HG03103 (cell line): ENCODE measurements around the gene GJB6.

Source experiments
- ATAC-seq: cut with Tn5 transposase; IDR thresholded peaks from one replicate; pipeline ENCODE4 v1.9.1; 2021; ENCODE audit warnings: low read depth; ENCODE audit not compliant: unreplicated experiment

GJB6 gene

DNA sequence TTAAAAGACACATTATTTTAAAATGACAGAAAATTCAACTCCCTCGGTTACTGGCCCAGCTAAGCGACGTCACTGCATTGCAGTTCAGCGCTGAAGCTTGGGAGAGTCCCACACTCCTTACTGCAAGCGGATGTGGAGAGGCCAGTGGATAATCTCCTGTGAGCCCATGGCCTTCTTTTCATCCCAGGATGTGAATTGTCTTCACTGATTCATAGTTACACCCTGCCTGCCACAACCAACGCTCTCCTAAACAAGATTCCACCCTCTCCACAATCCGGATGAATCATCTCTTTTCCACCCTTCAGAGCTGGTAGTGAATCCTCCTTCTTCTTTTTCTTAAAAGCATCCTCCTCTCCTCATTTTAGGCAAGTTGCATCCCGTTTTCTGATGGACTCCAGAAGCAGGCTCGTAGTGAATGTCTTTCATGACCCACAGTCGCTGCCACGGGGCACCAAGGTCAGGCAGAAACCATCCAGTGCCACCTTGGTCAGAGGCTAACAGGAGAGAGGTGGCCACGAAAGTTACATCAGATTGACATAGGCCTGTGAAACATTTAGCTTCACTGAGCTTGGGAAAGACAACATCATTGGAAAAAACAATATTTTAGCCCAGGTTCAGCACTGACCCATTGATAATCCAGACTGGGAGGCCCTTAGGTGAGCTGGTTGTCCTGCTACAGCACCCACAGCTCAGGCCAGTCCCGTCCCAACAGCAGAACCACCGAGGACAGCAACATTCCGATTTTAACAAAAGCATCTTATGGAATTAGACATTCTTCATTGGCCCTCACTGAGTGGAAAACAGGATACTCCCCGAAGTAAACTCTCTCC lies 41.4 kb downstream of the GJB6 start:
- ATAC-seq: no peak

DNA sequence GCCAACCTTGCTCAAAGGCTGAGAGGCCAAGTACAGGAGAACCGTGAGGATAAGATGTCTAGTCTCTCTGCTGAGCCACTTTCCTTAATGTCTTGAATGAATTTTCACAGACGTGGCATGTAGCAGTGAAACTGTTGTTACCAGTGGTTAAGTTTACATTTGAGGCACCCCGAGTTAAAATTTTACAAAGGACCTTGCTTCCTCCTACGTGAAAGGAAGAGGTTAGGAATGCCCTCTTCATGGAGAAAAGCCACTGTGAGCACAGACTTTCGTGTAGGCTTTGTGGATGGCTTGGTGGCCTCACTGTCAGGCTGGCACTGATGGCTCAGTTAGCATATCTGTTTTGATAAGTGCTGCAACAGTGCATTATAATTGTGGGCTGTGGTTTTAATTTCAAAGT lies 42.0 kb downstream of the GJB6 start:
- ATAC-seq: no peak

DNA sequence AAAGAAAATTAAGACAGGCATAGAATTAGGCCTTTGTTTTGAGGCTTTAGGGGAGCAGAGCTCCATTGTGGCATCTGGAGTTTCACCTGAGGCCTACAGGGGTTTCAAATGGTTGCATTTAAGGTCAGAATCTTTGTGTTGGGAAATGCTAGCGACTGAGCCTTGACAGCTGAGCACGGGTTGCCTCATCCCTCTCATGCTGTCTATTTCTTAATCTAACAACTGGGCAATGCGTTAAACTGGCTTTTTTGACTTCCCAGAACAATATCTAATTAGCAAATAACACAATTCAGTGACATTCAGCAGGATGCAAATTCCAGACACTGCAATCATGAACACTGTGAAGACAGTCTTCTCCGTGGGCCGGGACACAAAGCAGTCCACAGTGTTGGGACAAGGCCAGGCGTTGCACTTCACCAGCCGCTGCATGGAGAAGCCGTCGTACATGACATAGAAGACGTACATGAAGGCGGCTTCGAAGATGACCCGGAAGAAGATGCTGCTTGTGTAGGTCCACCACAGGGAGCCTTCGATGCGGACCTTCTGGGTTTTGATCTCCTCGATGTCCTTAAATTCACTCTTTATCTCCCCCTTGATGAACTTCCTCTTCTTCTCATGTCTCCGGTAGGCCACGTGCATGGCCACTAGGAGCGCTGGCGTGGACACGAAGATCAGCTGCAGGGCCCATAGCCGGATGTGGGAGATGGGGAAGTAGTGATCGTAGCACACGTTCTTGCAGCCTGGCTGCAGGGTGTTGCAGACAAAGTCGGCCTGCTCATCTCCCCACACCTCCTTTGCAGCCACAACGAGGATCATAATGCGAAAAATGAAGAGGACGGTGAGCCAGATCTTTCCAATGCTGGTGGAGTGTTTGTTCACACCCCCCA lies 43.2 kb downstream of the GJB6 start:
- ATAC-seq: no peak

DNA sequence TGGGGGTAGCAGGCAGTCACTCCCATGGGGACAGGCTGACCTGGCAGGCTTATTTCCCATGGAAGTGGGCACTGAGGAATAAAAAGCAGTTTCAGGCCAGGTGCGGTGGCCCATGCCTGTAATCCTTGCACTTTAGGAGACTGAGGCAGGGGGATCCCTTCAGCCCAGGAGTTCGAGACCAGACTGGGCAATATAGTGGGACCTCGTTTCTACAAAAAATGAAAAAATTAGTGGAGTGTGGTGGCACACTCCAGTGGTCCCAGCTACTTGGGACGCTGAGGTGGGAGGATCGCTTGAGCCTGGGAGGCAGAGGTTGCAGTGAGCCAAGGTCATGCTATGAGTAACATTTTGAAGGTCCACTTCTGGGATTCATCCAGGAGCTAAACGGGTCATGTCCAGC lies 45.3 kb downstream of the GJB6 start:
- ATAC-seq: no peak

DNA sequence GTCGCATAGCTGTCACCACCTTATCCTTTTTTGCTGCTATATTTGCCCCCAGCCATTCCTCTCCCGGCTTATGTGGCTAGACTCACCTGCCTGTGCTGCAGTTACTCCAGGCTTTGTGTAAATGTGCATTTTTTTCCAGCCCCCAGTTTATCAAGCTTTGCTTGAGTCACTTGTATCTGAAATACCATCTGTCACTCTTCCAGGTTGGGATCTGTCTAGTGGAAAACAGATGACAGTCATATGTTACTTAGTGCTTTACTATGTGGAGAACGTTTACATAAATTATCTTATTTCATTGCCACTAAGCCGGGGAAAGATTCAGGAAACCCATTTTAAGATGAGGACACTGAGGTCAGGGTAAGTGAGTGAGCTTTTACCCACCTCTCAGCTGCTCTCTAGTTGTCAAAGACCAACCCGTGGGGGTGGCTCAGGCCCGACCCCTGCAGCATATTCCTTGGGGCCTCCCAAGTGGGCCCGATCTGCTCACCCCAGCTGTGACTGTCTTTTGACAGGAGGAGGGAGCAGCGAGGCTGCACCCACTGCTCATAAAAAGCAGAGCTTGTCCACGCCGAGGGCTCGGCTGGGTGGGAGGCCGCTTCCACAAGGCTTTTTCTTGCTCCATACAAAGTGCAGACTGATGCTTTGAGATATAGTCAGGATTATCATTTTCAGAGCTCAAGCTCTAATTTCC lies 46.6 kb downstream of the GJB6 start:
- no peak for ATAC-seq

DNA sequence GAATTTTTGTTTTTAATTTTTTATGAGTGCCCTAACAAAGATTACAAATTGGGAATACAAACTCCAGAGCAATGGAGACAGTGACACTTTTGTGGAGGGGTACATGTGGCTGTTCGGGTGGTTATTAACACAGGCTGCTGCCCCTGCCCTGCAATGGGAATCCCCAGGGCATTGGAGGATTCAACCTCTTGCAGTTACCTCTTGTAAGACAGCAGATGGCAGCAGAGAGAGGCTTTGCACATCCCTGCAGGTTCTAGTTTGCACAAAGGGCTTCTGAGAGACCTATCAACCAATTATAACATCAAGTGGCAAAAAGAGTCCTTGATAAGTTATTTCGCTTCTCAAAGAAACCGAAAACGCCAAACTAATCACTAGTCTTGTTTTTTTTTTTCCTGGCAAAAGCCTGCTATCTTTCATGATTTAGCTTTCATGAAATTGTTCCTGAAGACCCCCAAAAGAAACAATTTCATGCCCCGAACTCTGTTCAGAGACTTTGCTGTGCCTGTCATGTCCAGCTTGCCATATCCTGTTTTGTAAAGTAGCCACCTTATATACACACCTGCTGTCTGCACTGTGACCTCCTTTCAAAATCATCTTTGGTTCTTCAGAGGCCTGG lies 49.8 kb downstream of the GJB6 start:
- no peak for ATAC-seq

DNA sequence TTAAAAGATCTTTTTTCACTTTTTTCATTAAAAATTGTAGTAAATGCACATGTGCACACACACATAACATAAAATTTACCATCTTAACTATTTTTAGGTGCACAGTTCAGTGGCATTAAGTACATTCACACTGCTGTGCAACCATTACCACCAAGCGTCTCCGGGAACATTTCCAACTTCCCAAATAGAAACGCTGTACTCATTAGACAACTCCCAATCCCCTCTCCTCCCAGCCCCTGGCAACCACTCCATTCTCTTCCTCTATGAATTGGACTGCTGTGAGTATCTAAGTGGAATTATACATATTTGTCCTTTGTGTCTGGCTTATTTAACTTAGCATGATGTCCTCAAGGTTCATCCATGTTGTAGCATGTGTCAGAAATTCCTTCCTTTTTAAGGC lies 50.9 kb downstream of the GJB6 start:
- ATAC-seq: no peak

DNA sequence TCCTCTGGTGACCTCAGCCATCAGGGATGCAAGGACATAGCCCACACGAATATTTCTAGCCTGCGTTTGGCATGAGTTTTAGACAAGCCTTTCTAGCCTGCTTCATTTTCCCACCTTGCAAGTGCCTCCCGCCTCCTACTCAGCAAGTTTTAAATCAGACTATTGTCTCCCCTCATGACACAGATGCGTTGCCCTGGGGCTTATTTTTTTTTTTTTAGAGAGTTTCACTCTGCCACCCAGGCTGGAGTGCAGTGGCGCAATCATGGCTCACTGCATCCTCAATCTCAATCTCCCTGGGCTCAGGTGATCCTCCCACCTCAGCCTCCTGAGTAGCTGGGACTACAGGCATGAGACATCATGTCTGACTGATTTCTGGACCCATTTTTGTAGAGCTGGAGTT lies 54.0 kb downstream of the GJB6 start:
- ATAC-seq: no peak

DNA sequence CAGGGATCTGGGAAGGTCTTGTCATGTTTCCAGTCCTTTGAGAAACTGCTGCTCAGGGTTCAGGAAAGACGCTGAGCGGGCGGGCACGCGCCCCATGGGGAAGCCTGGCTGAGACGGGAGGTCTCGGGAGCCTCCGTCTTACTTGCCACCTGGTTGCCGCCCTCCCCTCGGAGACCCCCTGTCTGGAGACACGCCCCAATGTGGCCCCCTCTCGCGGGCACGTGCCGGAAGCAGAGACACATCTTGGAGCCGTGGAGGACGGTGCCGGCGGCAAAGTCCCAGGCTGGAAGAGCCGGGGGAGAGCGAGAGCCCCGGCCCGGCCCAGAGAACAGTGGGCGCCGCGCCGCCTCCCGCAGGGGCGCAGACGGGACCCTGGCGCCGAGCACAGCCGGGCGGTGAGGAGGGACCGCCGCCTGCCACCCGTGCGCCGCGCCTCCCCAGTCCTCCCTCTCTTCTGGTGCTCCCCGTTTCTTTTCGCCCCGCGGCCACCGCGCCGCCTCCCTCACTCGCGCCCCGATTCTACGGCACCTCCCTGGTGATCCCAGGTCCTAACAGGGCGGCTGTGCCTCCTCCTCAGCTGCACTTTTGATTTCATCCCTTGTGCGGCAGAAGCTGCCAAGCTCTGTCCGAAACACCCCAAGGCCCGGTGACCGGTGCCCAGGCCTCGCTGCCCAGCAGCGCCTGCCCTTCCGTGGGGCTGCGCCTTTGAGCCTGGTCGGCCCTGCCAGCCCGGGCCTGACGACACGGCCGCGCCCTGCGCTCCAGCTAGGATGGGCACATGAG lies 54.9 kb downstream of the GJB6 start:
- ATAC-seq: no peak

DNA sequence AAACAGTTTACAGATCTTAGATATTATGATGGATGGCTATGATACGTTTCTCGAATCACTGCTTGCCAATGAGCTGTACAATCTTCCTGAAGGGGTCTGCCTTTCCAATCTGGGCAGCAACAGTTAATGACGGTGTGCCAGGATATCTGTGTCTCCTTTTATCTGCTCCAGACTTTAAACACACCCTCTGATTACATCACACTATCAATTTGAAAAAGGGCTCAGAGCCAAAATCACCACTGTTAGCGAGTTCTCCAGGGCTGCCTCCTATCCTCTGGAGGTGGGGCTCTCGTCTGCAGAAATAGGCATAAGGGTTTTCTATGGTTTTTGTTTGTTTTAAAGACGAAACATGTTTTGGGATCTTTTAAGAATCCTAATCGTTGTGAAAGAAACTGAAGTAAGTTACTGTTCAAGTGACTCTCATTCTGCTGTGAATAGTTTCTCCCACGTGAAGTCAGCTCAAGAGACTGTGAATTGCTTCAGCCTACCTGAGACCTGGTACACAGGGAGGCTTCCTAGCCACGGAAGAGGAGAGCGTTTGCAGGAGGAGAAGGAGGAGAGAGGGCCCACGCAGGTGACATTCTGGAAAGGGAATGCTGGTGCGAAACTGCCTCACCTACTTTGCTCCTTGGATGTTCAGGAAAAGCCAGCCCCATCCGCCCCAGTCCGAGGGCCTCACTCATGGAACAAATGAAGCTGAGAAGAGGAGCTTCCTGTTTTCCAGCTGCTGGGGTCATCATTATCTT lies 56.0 kb downstream of the GJB6 start:
- no peak for ATAC-seq

DNA sequence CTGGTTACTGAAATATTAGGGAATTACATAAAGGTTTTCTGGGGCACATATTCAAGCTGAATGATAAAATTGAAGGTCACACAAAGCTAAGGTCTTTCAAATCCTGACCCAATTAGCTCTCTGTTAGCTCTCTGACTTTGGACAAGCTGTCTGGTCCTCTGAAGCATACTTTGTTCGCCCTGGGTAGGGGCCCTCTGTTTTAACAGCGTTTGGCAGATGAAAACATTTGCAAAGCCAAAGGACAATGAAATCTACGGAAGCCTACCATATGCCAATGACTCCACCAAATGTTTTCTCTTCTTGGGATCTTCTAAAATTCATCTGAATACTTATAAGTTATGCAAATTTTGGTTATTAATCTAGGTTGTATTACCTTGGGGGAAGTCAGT lies 56.7 kb downstream of the GJB6 start:
- ATAC-seq: no peak

DNA sequence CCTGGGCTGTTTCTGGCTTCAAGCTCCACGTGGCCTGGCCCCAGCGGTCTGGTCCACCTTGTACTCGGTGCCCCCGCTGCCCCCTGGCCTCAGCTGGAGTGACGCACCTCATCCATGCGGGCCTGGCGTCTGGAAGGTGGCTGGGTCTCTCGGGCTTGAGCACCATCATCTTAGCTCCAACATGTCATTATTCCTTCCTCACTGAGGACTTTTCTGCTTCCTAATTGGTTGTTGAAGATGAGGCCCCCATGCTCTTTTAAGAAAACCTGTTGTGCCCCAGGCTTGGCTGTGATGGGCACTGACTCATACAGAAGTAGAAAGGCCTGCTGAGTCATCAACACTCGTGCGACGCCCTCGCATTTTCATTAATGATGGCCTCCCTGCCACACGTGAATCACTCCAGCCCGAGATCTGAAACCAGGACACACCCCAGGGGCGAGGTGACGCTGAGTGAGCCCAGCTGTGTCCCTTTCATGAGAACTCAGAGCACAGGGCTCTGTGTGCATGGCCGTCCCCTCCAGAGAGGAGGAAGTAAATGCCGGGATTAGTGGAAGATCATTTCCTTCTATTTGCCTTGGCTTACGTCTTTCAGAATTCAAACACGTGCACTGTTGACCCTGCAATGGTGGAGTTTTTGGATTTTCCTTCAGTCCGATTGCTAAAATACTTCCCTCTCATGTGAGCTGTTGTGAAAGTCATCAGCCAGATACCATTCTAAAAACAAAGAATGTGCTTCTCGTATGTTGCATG lies 57.3 kb downstream of the GJB6 start:
- peak; percentile 90 for ATAC-seq

DNA sequence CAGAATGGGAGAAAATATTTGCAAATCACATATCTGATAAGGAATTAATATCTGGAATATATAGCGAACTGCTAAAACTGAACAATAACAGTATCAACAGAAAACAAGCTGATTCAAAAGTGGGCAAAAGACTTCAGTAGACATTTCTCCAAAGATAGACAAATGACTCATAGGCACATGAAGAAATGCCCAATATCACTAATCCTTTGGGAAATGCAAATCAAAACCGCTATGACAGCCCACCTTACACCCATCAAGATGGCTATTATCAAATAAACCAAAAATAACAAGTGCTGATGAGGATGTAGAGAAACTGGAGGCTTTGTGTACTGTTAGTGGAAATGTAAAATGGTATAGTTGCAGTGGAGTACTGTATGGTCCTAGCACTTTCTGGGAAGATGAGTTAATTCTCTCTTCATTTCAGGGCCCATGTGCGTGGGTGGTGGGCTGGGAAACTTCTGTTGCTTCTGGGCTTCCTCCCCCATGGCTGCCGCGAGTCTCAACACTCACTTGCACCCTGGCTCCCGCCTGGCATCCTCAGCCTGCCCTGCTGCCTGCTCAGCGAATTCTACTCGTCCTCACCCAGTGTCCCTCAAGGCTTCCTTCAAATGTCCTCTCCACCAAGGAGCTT lies 58.9 kb downstream of the GJB6 start:
- no peak for ATAC-seq
